Immature natural killer cell (primary cell): ENCODE measurements around the gene AQP12B. TPM values are rescaled to one million over a fixed set of nuclear protein-coding genes. Genes with fewer than 3 reads are reported as not detected.

Source experiments
- DNase-seq, 3 donors: peaks; one replicate each; pipeline ENCODE4 v3.0.0; 2022; ENCODE audit warnings: mixed read lengths in 1 of 3
- H3K27ac Mint-ChIP-seq, 6 donors: one replicate each; pipeline ENCODE4 v1.8.0; 2020; ENCODE audit warnings: mixed read lengths in 6 of 6, mild to moderate bottlenecking in 5 of 6, inconsistent platforms in 4 of 6, moderate library complexity in 3 of 6
- H3K27me3 Mint-ChIP-seq, 3 donors: one replicate each; pipeline ENCODE4 v1.8.0; 2020 to 2021; ENCODE audit warnings: low read depth in 3 of 3, mild to moderate bottlenecking in 3 of 3, mixed read lengths in 3 of 3, moderate library complexity in 3 of 3, inconsistent platforms in 1 of 3
- H3K36me3 Mint-ChIP-seq, 3 donors: one replicate each; pipeline ENCODE4 v1.8.0; 2020; ENCODE audit warnings: mixed read lengths in 3 of 3, inconsistent platforms in 2 of 3, mild to moderate bottlenecking in 2 of 3
- H3K4me1 Mint-ChIP-seq, 2 donors: one replicate each; pipeline ENCODE4 v1.8.0; 2020; ENCODE audit warnings: inconsistent platforms in 2 of 2, mild to moderate bottlenecking in 2 of 2, mixed read lengths in 2 of 2, moderate library complexity in 1 of 2
- H3K4me3 Mint-ChIP-seq, 5 donors: one replicate each; pipeline ENCODE4 v1.8.0; 2020; ENCODE audit warnings: mild to moderate bottlenecking in 5 of 5, mixed read lengths in 5 of 5, inconsistent platforms in 3 of 5, moderate library complexity in 3 of 5
- H3K9me3 Mint-ChIP-seq, 6 donors: one replicate each; pipeline ENCODE4 v1.8.0; 2020; ENCODE audit warnings: mild to moderate bottlenecking in 6 of 6, mixed read lengths in 6 of 6, inconsistent platforms in 4 of 6, moderate library complexity in 3 of 6
- polyA plus RNA-seq, 3 donors: library from polyadenylated mRNA; unstranded; fragments of 300-500 nt; fragmentation: Illumina TruSeq; gene quantifications; one replicate each; pipeline ENCODE4 v1.2.3, GENCODE V29; 2021

Gene AQP12B
- polyA plus RNA-seq, 3 donors from 2014 or later: not detected

GRCh38 chr2:240642806-240643092 is 39.9 kb downstream of the AQP12B start:
- Mint-ChIP-seq H3K27me3 (peaks cover 0 to 3% (median 1%) of the 10 kb centered on the region in 3 donors), H3K4me1 (peaks cover 0 to 5% of the 10 kb centered on the region in 2 donors), H3K9me3 (no peaks in the 10 kb centered on the region), H3K36me3 (no peaks in the 10 kb centered on the region), H3K27ac (no peak overlapping the region), H3K4me3 (no peak overlapping the region)
- no peak for DNase-seq

GRCh38 chr2:240642061-240642805 is 40.5 kb downstream of the AQP12B start:
- H3K4me3 Mint-ChIP-seq: no peak overlapping the region
- DNase-seq: no peak
- H3K4me1 Mint-ChIP-seq: peaks cover 0 to 5% of the 10 kb centered on the region in 2 donors
- H3K27me3 Mint-ChIP-seq: peaks cover 0 to 1% (median 0%) of the 10 kb centered on the region in 3 donors
- H3K9me3 Mint-ChIP-seq: no peaks in the 10 kb centered on the region
- no peak overlapping the region for H3K27ac Mint-ChIP-seq
- no peaks in the 10 kb centered on the region for H3K36me3 Mint-ChIP-seq

- Mint-ChIP-seq H3K27me3 (peaks cover 0 to 1% (median 0%) of the 10 kb centered on the region in 3 donors), H3K9me3 (no peaks in the 10 kb centered on the region), H3K4me1 (peaks cover 0 to under 1% of the 10 kb centered on the region in 2 donors), H3K36me3 (no peaks in the 10 kb centered on the region), H3K4me3 (no peak overlapping the region), H3K27ac (peak overlapping the region in 1 of 6 donors; percentile 32)
- peak; percentile 17 to 34 (median 24) for DNase-seq
These were observed 41.7 kb downstream of the AQP12B start for GRCh38 chr2:240640939-240641338.

GRCh38 chr2:240639566-240639965 is 43.1 kb downstream of the AQP12B start:
- H3K27ac Mint-ChIP-seq: no peak overlapping the region
- DNase-seq: no peak
- H3K36me3 Mint-ChIP-seq: peaks cover 0 to 4% (median 0%) of the 10 kb centered on the region in 3 donors
- no peak overlapping the region for H3K4me3 Mint-ChIP-seq
- H3K9me3 Mint-ChIP-seq: peaks cover 0 to 2% (median 0%) of the 10 kb centered on the region in 6 donors
- peaks cover 0 to 1% (median 0%) of the 10 kb centered on the region in 3 donors for H3K27me3 Mint-ChIP-seq
- no peaks in the 10 kb centered on the region for H3K4me1 Mint-ChIP-seq

- Mint-ChIP-seq H3K9me3 (peaks cover 0 to 2% (median under 1%) of the 10 kb centered on the region in 6 donors), H3K4me3 (no peak overlapping the region), H3K36me3 (peaks cover 0 to 7% (median 0%) of the 10 kb centered on the region in 3 donors), H3K27me3 (peaks cover 0 to 1% (median 0%) of the 10 kb centered on the region in 3 donors), H3K4me1 (no peaks in the 10 kb centered on the region), H3K27ac (peak overlapping the region in 1 of 6 donors; percentile 27)
- DNase-seq: no peak
These were observed 44.0 kb downstream of the AQP12B start for GRCh38 chr2:240638512-240639160.

- Mint-ChIP-seq H3K4me3 (no peak overlapping the region), H3K27ac (peak overlapping the region in 1 of 6 donors; percentile 5), H3K27me3 (peaks cover 0 to 1% (median 0%) of the 10 kb centered on the region in 3 donors), H3K36me3 (peaks cover 0 to 12% (median 0%) of the 10 kb centered on the region in 3 donors), H3K4me1 (no peaks in the 10 kb centered on the region), H3K9me3 (peaks cover 0 to 9% (median 6%) of the 10 kb centered on the region in 6 donors)
- DNase-seq: no peak
These were observed 44.8 kb downstream of the AQP12B start for GRCh38 chr2:240637901-240638345.

- H3K4me3 Mint-ChIP-seq: no peak overlapping the region
- no peak for DNase-seq
These were observed 45.4 kb downstream of the AQP12B start for GRCh38 chr2:240637116-240637900.

GRCh38 chr2:240636563-240637115 is 46.0 kb downstream of the AQP12B start:
- DNase-seq: no peak
- Mint-ChIP-seq H3K4me1 (no peaks in the 10 kb centered on the region), H3K4me3 (no peak overlapping the region), H3K27me3 (no peaks in the 10 kb centered on the region), H3K27ac (no peak overlapping the region), H3K36me3 (peaks cover 0 to 12% (median 0%) of the 10 kb centered on the region in 3 donors), H3K9me3 (peaks cover 0 to 12% (median 6%) of the 10 kb centered on the region in 6 donors)

More at GRCh38 chr2:240637116-240637900, 45.4 kb downstream of the AQP12B start:
- H3K4me1 Mint-ChIP-seq: no peaks in the 10 kb centered on the region
- no peak overlapping the region for H3K27ac Mint-ChIP-seq
- H3K9me3 Mint-ChIP-seq: peaks cover 0 to 12% (median 6%) of the 10 kb centered on the region in 6 donors
- H3K36me3 Mint-ChIP-seq: peaks cover 0 to 12% (median 0%) of the 10 kb centered on the region in 3 donors
- H3K27me3 Mint-ChIP-seq: peaks cover 0 to 1% (median 0%) of the 10 kb centered on the region in 3 donors

GRCh38 chr2:240635998-240636547 is 46.6 kb downstream of the AQP12B start:
- Mint-ChIP-seq H3K36me3 (peaks cover 0 to 12% (median 0%) of the 10 kb centered on the region in 3 donors), H3K27ac (no peak overlapping the region), H3K4me1 (no peaks in the 10 kb centered on the region), H3K4me3 (no peak overlapping the region), H3K9me3 (peaks cover 0 to 12% (median 6%) of the 10 kb centered on the region in 6 donors), H3K27me3 (no peaks in the 10 kb centered on the region)
- no peak for DNase-seq

- Mint-ChIP-seq H3K36me3 (peaks cover 0 to 12% (median 0%) of the 10 kb centered on the region in 3 donors), H3K4me3 (no peak overlapping the region), H3K4me1 (no peaks in the 10 kb centered on the region), H3K27me3 (no peaks in the 10 kb centered on the region), H3K9me3 (peaks cover 0 to 12% (median 6%) of the 10 kb centered on the region in 6 donors), H3K27ac (no peak overlapping the region)
- DNase-seq: no peak
These were observed 47.3 kb downstream of the AQP12B start for GRCh38 chr2:240635121-240635997.

- H3K27ac Mint-ChIP-seq: no peak overlapping the region
- H3K9me3 Mint-ChIP-seq: peaks cover 0 to 12% (median 6%) of the 10 kb centered on the region in 6 donors
- H3K36me3 Mint-ChIP-seq: peaks cover 0 to 12% (median 0%) of the 10 kb centered on the region in 3 donors
- no peaks in the 10 kb centered on the region for H3K4me1 Mint-ChIP-seq
- H3K4me3 Mint-ChIP-seq: no peak overlapping the region
- H3K27me3 Mint-ChIP-seq: no peaks in the 10 kb centered on the region
- no peak for DNase-seq
These were observed 50.4 kb downstream of the AQP12B start for GRCh38 chr2:240632306-240632721.

GRCh38 chr2:240631548-240632305 is 51.0 kb downstream of the AQP12B start:
- Mint-ChIP-seq H3K4me3 (no peak overlapping the region), H3K9me3 (peaks cover 0 to 12% (median 6%) of the 10 kb centered on the region in 6 donors), H3K36me3 (peaks cover 0 to 12% (median 0%) of the 10 kb centered on the region in 3 donors), H3K27ac (no peak overlapping the region), H3K27me3 (no peaks in the 10 kb centered on the region), H3K4me1 (peaks cover 0 to 3% of the 10 kb centered on the region in 2 donors)
- DNase-seq: no peak
